Hippocampal formation (tissue), 2 donors: ENCODE data around the gene TTC33.
"Not testable (repeated sequence)": the region's sequence is repeated elsewhere in the genome, so short reads cannot be mapped to it uniquely, and the experiment has no call there.

Experiments
- DNase-seq, 2 donors: peaks; one replicate each; lab custom pipeline; 2025; lab: John Stamatoyannopoulos, UW

Gene TTC33

GRCh38 chr5:40779561-40779960 lies 23.8 kb upstream of the TTC33 start:
- DNase-seq = no peak

DNA sequence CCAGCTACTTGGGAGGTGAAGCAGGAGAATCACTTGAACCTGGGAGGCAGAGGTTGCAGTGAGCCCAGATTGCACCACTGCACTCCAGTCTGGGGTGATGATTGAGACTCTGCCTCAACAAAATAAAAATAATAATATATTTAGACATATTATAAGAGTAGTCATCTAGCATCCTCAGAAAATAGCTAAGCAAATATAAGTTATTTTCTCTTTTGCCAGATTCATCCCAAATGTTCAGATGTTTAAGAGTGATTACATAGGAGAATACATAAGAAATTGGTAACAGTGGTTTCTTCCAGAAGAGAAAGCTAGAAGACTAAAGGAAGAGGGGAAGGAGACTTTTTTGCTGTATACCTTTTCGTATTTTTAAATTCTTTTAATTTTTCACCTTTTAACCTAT lies 22.4 kb upstream of the TTC33 start:
- no peak for DNase-seq

DNA sequence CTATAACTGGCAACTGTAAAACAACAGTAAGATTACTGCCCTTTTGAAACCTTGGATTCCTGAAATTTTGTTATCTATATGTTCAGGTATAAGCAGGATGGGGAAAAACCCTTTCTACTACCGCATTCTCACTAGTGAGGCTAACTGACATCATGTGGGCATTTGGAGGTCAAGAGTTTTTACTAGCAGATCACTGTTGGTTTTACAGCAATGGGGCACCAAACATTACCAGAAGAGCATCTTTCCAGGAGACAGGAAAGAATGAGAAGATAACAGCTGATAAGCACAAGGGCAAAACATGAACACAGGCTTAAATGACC lies 20.9 kb upstream of the TTC33 start:
- DNase-seq = no peak

DNA sequence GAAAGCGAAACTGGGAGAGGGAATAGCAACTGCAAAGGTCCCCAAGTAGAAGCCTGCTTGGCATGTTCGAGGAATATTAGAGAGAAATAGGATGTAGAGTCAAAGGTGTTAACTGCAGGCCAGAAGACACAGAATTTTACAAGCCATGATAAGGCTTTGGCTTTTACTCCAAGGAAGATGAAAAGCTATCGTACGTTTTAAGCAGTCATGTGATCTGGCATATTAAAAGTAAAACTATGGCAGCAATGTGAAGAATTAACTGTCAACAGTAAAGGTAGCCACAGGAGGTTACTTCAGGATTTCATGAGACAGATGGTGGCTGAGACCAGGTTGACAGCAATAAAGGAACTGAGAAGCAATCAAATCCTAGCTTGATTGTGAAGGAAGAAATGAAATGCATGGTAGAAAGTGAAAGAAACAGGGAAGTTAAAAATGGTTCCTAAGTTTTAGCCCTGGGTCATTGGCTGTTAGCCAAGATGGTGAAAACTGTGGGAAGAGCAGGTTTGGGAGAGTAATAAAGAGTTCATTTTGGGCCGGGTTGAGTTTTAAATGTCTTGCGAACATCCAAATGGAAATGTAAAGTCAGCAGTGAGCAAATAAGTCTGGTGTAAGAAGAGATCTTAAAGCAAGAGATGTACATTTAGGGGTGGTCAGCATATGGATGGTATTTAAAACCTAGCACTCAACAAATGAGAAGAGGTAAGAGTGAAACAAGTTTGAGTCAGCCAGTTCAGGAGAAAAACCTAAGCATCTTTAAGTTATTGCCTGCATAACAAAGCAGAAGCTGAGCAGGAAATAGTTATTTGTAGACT lies 20.3 kb upstream of the TTC33 start:
- DNase-seq = no peak

- no peak for DNase-seq
Observed at GRCh38 chr5:40775085-40775845, 19.5 kb upstream of the TTC33 start.

DNA sequence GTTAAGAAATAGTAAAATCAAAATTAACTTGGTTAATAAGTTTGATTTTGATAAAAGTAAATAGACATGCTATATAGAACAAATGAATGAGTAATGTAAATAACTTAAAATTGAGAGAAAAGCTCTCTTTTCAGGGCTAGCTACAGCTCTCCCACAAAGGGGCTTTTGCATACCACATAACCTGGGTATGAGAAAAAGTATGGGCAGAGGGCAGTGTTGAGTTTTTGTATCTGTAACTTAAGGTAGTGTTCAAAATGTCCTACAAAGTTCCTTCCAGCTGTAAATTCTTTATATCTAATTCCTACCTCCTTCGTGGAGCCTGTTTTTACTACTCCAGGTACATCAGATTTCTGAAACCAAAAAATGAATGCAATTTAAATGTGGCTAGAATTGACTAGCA lies 18.9 kb upstream of the TTC33 start:
- no peak for DNase-seq

DNA sequence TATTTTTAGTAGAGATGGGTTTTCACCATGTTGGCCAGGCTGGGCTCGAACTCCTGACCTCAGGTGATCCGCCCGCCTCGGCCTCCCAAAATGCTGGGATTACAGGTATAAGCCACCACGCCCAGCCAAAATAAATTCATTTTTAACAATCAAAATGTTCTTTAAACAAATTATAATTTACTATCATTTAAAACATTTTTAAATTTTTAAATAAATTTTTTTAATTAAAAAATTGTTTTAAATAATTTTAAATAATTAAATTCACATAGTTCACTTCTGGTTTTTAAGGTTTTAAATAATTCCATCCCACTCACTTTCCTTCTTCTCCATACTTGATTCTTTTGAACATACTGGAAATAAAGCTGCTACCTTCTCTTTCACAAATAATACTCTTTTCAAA lies 15.0 kb upstream of the TTC33 start:
- no peak for DNase-seq

DNA sequence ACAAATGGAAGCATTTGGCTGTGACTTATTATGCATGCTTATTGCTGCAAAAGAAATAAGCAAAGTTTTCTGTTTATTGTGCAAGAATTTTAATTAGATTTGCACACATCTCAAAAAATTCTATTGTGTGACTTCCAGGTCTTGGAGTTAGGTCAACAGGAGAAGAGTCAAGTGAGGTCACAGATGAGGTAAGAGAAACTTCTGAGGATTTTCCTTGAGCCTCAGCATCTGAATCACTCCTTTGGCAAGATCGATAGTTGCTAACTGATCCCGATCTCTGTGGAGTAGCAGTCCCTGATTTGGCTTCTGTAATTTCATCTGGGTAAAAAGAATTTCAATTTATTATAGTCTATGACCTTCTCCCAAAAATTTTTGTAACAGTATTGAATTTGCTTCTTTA lies 6.9 kb upstream of the TTC33 start:
- no peak for DNase-seq

DNA sequence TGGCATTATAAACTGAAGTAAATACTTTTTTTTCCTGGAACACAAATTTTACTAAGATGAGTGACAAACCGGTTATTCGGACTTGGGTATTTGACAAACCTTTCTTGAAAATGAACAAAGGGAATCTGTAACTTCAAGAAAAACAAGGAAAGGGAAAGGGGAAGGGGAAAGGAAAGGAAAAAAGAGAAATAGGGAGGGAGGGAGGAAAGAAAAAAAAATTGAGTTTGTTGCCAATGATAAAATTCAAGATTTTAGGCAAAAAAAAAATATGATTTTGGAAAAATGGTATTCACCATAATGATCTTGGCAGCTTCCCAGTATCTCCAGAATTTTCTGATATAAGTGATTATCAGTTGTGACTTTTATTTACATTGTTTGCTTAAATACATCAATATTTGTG lies 1.6 kb upstream of the TTC33 start:
- DNase-seq = no peak

GRCh38 chr5:40755093-40755406 lies 711 bp downstream of the TTC33 start:
- peak; percentile 58 to 87 for DNase-seq

- no peak for DNase-seq
Observed at GRCh38 chr5:40754381-40755092, 1.2 kb downstream of the TTC33 start.

DNA sequence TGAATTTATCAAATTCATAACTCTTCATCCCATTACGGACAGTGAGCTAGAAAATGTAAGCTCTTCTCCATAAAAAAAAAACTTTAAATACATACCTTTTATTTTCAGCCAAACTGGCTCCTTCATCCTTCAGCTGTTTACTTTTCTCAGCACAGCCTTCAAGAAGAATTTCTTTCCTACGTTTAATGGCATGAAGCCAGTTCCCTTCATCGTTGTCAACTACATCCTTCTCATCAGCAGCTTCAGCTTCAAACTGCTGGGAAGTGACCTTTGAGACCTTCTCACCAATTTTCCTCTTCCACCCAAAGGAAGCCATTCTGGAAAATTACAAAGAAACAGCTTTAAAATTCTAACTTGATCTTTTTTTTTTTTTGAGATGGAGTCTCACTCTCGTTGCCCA lies 9.1 kb downstream of the TTC33 start:
- DNase-seq = no peak

- DNase-seq = no peak
Observed at GRCh38 chr5:40743771-40744170, 12.0 kb downstream of the TTC33 start.

GRCh38 chr5:40738502-40738901 lies 17.3 kb downstream of the TTC33 start:
- no peak for DNase-seq

DNA sequence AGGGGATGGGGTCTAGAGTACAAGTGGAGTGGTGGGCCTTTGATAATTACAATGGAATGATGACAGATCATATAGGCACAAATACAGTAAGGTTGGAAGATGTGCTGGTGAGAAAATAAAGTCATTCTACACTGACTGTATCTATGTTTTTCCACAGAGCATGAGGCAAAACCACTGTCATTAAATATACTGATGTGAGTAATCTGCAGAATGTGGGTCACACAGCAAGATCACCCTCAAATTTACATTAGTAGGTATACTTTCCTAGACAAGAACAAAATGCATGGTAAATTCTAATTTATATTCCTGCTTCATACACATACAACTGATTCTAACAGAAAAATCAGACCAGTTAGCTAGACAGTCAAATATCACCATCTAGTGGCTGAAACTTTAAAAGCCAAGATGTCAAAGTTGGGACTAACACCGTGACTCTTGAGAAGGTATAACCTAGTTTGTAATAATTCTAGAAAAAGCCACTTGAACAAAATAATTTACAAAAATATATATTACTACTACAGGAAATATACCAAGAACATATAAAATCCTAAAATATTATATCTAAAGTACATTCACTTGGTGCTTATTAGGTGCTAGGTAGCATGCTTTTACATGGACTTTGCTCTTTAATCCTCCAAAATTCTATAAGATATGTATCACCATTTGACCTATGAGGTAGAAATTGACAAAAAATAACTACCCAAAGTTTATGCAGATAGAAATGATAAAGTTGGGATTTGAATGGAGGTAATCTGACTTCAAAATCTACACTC lies 19.5 kb downstream of the TTC33 start:
- DNase-seq = peak in 1 of 2 donors; percentile 48

GRCh38 chr5:40735609-40736008 lies 20.2 kb downstream of the TTC33 start:
- DNase-seq = no peak

DNA sequence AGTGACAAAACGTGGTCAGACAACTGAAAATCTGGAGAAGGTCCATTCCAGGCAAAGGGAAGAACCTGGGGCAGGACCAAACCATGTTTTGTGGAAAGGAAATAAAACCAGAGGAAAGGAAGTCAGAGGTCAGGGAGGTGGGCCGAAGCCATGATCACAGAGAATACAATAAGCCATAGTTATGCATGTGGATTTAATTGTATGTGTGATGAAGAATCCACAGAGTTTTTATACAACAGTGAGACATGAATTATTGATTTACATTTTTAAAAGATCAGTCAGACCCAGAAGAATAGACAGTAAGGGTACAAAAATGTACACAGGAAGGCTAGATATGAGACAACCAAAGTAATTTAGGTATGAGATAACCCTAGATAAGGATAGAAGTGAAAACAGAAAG lies 20.8 kb downstream of the TTC33 start:
- no peak for DNase-seq

DNA sequence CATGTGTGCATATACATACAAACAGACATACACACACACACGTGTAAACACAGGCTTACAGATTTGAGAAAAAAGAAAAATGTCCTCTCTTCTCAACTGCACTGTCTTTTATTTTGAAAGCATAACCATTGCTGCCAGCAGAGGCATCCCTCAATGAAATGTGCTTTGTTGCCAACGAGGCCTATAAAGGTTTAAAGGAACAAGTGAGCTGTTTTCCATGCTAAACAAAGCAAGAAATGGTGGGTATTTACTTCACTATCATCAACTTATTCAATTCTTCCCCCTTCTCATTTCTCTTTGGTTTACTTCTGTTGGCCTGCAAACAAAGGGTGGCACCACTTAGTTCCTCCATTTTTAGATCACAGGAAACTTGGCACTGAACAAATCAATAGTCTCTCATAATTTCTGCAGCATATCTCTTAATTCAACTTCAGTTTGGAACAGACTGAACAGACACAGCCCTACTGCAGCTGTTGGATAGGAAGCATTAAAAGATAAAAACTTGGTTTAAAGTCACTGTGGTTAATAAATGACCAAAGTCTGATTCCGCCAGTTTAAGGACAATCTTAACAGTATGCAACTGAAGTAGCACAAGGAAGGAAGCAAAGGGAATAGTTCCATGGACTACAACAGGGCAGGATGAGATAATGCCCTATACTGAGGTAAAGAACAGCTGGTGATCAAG lies 21.7 kb downstream of the TTC33 start:
- DNase-seq = no peak

GRCh38 chr5:40733434-40733833 lies 22.3 kb downstream of the TTC33 start:
- no peak for DNase-seq

- DNase-seq = not testable (repeated sequence)
Observed at GRCh38 chr5:40722497-40722911, 33.3 kb downstream of the TTC33 start.

GRCh38 chr5:40720069-40720468 lies 35.7 kb downstream of the TTC33 start:
- no peak for DNase-seq

DNA sequence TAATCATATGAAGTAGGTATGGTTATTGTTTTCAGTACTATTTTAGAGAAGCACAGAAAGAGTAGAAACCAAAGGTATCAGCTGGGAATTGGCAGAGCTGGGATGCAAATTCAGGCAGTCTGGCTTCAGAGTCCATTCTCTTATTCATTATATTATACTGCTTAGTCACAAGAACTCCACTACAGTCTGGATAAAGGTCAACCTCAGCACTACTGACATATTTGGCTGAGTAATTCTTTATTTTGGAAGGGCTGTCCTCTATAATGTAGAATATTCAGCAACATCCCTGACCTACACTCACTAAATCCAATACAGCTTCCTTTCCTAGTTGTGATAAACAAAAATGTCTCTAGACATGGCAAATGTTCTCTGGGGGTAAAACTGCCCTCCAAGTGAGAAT lies 38.5 kb downstream of the TTC33 start:
- no peak for DNase-seq
